ENCODE results near the gene CENPT.

The CENPT gene, protein sequence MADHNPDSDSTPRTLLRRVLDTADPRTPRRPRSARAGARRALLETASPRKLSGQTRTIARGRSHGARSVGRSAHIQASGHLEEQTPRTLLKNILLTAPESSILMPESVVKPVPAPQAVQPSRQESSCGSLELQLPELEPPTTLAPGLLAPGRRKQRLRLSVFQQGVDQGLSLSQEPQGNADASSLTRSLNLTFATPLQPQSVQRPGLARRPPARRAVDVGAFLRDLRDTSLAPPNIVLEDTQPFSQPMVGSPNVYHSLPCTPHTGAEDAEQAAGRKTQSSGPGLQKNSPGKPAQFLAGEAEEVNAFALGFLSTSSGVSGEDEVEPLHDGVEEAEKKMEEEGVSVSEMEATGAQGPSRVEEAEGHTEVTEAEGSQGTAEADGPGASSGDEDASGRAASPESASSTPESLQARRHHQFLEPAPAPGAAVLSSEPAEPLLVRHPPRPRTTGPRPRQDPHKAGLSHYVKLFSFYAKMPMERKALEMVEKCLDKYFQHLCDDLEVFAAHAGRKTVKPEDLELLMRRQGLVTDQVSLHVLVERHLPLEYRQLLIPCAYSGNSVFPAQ

GRCh38 chr16:67847064-67847861 lies at the start of gene CENPT:
Gene CENPT, minus strand, starts transcription at chr16:67847693. Its CDS starts 13,834 bp downstream, at chr16:67833859.
- DNase-seq, result no peak

GRCh38 chr16:67897231-67897630 lies 49.7 kb upstream of the CENPT start:
- no peak for DNase-seq

- no peak for DNase-seq
Measured at GRCh38 chr16:67893743-67894399, 46.4 kb upstream of the CENPT start.

DNA sequence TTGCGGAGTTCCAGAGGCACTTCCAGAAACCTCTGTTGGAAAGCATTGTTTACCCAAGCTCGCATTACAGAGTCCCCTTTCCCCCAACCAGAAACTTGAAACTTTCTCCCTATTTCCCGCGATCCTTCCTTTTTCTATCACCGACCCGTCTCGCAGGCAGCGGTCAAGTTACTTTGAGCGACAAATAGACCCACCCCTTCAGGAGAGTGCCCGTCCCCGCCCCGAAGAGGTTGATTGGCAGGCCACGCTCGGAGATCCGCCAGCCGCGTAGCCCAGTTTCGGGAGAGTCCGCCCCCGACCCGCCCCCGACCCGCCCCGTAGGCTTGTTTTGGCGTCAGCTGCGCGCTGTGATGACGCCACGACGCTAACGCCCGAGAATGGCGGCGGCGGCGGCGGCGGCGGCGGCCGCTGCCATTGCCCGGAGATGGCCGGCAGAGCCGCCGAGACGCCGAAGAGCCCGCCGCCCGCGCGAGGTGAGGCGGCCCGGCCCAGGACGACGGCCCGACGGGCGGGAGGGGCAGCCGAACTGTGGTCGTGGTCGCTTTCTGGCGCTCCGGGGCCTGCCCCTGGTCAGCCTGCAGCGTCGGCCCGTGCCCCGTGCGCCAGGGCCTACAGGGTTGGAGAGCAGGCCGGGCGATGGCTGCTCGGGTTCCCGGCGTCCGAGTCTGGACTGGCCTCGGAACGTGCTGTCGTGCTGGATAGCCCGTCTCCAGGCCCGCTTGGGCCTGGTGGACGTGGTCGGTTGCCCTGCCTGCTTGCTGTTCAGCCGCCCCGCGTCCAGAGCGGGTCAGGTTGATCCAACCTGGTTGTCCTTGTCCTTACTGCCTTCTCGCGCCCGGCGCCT lies 45.6 kb upstream of the CENPT start, which contains the start of gene PSKH1:
Gene PSKH1, plus strand, starts transcription at position 356 of the 844 bp plus-strand sequence. CDS start 15,496 bp downstream, outside the sequence.
- peak; percentile 32 for DNase-seq

DNA sequence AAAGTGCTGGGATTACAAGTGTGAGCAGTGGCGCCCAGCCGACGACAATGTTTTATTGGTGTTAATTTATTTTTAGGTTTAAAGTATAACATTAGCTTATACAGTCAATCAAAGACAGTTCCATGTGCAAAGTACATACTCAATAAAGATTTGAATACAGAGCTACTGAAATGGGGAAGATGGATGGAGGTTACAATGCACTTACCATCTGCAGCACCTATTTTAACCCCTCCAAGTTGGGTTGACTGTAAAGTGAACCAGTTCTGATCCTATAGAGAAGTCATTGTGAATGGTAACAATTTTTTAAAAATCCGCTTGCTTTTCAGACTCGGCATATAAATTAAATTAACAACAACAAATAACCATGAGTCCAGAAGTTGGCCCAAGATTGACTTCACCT lies 44.9 kb upstream of the CENPT start:
- no peak for DNase-seq

GRCh38 chr16:67888331-67888730 lies 40.8 kb upstream of the CENPT start:
- DNase-seq, result no peak

- no peak for DNase-seq
Measured at GRCh38 chr16:67886387-67886786, 38.9 kb upstream of the CENPT start.

DNA sequence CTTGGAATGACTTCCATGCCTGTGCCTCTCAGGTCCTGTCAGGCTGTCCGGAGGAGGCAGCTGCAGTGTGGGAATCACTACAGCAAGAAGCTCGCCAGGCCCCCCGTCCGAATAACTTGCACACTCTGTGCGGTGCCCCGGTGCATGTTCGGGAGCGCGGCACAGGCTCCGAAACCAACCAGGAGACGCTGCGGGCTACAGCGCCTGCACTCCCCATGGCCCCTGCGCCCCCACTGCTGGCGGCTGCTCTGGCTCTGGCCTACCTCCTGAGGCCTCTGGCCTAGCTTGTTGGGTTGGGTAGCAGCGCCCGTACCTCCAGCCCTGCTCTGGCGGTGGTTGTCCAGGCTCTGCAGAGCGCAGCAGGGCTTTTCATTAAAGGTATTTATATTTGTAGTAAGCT lies 38.5 kb upstream of the CENPT start:
- no peak for DNase-seq

DNA sequence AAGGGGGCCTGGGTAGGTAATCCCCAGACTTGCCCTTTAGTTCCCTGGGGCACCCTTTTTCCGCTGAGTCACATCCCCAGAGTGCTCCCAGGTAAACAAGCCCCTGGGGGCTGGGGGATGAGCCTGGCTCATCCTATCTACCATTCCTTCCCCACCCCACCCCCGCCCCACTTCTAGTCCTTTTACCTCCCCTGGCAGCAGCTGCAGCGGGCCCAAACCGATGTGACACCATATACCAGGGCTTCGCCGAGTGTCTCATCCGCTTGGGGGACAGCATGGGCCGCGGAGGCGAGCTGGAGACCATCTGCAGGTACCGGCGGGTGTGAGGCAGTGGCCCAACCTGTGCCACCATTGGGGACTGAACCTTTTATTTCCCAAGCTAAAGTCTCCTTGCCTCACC lies 38.1 kb upstream of the CENPT start:
- no peak for DNase-seq

DNA sequence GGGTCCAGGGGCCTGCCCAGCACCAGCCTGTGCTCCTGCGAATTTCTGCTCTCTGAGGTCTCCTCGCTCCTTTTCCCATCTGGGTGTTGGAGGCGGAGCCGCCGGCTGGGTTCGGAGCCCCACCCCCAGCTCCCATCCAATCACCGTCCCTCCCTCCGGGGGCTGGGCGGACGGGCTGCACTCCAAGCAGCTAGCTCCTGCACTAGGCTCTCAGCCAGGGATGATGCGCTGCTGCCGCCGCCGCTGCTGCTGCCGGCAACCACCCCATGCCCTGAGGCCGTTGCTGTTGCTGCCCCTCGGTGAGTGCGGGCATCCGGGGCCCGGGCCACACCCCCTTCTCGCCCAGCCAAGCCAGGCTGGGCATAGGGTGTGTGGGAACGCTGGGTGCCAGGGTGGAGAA lies 37.2 kb upstream of the CENPT start, which contains the start of gene NRN1L:
Gene NRN1L, plus strand, starts transcription at position 202 of the 400 bp plus-strand sequence. Its CDS starts 19 bp downstream, at position 221.
- no peak for DNase-seq

- DNase-seq, result no peak
Measured at GRCh38 chr16:67883872-67884261, 36.4 kb upstream of the CENPT start.

DNA sequence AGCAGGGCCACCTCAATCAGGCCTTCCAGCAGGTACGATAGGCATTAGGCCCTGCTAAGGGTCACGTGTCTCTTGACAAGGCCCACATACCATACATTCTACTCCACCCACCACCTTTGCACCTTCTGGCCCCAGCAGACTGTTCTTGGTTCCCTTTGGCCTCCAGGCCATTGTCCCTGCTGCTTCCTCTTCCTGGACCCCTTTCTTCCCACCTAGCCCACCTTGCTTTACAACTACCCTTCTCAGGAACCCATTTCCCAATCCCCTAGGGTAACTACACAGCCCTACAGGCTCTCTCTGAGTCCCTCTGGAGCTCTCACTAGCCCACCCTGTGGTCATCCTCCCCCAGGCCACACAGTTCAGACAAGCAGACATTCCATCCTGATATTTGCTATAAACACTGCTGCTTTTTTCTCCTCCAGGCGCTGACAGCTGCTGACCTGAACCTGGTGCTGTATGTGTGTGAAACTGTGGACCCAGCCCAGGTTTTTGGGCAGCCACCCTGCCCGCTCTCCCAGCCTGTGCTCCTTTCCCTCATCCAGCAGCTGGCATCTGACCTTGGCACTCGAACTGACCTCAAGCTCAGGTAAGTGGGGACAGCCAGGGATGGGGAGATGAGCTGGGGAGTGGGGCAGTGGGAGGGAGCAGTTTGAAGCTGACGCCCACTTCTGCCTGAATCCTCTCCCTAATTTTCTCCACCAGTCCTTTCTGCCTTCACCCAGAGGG lies 35.8 kb upstream of the CENPT start:
- DNase-seq, result no peak

DNA sequence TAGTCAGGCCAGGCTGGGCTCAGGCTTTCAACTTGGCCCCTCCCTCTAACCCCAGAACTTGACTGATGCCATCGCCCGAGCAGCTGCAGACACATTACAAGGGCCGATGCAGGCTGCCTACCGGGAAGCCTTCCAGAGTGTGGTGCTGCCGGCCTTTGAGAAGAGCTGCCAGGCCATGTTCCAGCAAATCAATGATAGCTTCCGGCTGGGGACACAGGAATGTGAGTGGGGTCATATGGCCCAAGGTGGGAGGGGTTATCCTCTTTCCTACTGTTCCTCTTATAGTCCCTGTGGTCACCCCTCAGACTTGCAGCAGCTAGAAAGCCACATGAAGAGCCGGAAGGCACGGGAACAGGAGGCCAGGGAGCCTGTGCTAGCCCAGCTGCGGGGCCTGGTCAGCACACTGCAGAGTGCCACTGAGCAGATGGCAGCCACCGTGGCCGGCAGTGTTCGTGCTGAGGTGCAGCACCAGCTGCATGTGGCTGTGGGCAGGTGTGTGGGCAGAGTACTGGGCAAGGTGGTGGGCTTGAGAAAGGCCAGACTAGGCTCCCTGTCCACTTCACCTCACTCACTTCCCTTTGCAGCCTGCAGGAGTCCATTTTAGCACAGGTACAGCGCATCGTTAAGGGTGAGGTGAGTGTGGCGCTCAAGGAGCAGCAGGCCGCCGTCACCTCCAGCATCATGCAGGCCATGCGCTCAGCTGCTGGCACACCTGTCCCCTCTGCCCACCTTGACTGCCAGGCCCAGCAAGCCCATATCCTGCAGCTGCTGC lies 35.1 kb upstream of the CENPT start:
- DNase-seq, result no peak

- DNase-seq, result no peak
Measured at GRCh38 chr16:67881621-67882161, 34.2 kb upstream of the CENPT start.

DNA sequence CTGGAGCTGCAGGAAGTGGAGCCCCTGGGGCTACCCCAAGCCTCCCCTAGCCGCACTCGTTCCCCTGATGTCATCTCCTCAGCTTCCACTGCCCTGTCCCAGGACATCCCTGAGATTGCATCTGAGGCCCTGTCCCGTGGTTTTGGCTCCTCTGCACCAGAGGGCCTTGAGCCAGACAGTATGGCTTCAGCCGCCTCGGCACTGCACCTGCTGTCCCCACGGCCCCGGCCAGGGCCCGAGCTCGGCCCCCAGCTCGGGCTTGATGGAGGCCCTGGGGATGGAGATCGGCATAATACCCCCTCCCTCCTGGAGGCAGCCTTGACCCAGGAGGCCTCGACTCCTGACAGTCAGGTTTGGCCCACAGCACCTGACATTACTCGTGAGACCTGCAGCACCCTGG lies 33.1 kb upstream of the CENPT start:
- DNase-seq, result no peak

GRCh38 chr16:67879936-67880335 lies 32.4 kb upstream of the CENPT start:
- no peak for DNase-seq

DNA sequence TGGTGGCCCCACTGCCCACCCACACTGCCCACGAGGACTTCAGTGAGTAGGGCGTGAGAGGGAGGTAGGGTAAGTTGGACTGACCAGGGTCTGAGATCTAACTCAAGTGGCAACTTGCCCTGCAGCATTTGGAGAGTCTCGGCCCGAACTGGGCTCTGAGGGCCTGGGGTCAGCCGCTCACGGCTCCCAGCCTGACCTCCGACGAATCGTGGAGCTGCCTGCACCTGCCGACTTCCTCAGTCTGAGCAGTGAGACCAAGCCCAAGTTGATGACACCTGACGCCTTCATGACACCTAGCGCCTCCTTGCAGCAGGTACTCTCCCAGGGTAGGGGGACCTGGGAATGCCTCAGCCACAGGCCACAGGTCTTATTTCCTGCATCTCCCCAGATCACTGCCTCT lies 32.0 kb upstream of the CENPT start:
- DNase-seq, result no peak

GRCh38 chr16:67878846-67879245 lies 31.4 kb upstream of the CENPT start:
- no peak for DNase-seq

GRCh38 chr16:67878232-67878631 lies 30.7 kb upstream of the CENPT start:
- no peak for DNase-seq

DNA sequence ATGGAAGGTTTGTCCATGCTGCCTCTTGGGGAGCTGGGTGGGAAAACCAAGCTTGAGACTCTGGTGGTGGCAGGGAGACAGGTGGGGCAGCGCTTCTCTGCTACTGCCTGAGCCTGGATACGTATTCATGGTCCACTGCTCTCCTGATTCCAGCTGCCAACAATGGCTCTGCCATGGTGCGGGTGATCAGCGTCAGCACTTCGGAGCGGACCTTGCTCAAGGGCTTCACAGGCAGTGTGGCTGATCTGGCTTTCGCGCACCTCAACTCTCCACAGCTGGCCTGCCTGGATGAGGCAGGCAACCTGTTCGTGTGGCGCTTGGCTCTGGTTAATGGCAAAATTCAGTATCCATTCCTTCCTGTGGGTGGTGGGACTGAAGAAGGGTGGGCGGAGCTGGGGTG lies 29.6 kb upstream of the CENPT start:
- no peak for DNase-seq

All from SIG-M5 (cell line).